BLaER1 treated with 17β-estradiol and CSF1 and Interleukin-3, amounts not matched to agents 10 nM and 100 nM (cell line): ENCODE results near the gene CERS4.

Source experiments
- H3K27ac ChIP-seq, 11 experiments: shearing (Covaris generic); formaldehyde crosslinking; 2 replicates each; pipeline ENCODE4 v1.8.1; 2022
- H3K27me3 ChIP-seq, 11 experiments: shearing (Covaris generic); formaldehyde crosslinking; 2 replicates each; pipeline ENCODE4 v1.8.1; 2022
- H3K36me3 ChIP-seq, 11 experiments: shearing (Covaris generic); formaldehyde crosslinking; 2 replicates each; pipeline ENCODE4 v1.8.1; 2022
- H3K4me1 ChIP-seq, 10 experiments: shearing (Covaris generic); formaldehyde crosslinking; 2 replicates each; pipeline ENCODE4 v1.8.1; 2022
- H3K4me2 ChIP-seq, 11 experiments: shearing (Covaris generic); formaldehyde crosslinking; 2 replicates each; pipeline ENCODE4 v1.8.1; 2022
- H3K4me3 ChIP-seq, 10 experiments: shearing (Covaris generic); formaldehyde crosslinking; 2 replicates each; pipeline ENCODE4 v1.8.1; 2022
- H3K9ac ChIP-seq, 11 experiments: shearing (Covaris generic); formaldehyde crosslinking; 2 replicates each; pipeline ENCODE4 v1.8.1; 2022
- H3K9me3 ChIP-seq, 11 experiments: shearing (Covaris generic); formaldehyde crosslinking; replicated peaks in 1 of 11; 2 replicates each; pipeline ENCODE4 v1.8.1; 2022
- H4K20me1 ChIP-seq, 11 experiments: shearing (Covaris generic); formaldehyde crosslinking; 2 replicates each; pipeline ENCODE4 v1.8.1; 2022
- Cebpa-rat ChIP-seq, 11 experiments: shearing (Covaris generic); IDR thresholded peaks; 2 replicates each; pipeline ENCODE4 v1.8.1; 2022

CERS4 gene

GRCh38 chr19:8208922-8209461, at the start of gene CERS4:
Gene CERS4 (plus strand): TSS chr19:8209370. CDS start chr19:8251077, 41,707 bp downstream.
- peaks cover 7 to 38% (median 29%) of the 10 kb centered on the region in 11 experiments; a peak in 12 of 22 replicates for H4K20me1 ChIP-seq
- H3K27ac ChIP-seq: peak within 1 kb of the TSS; percentile 64 to 87 (median 82)
- peak within 1 kb of the TSS; percentile 76 to 92 (median 87) for H3K9ac ChIP-seq
- no peaks in the 10 kb centered on the region for H3K36me3 ChIP-seq
- H3K4me2 ChIP-seq: peak within 1 kb of the TSS; percentile 90 to 98 (median 94)
- peak within 1 kb of the TSS; percentile 68 to 90 (median 82) for H3K4me3 ChIP-seq
- no peaks in the 10 kb centered on the region for H3K9me3 ChIP-seq
- TF ChIP-seq Cebpa-rat (IDR thresholded peaks at IDR 0.05): no peak
- H3K27me3 ChIP-seq: no peaks in the 10 kb centered on the region
- H3K4me1 ChIP-seq: peaks cover 31 to 81% (median 73%) of the 10 kb centered on the region in 10 experiments

- Histone ChIP-seq H3K27ac (peak overlapping the region in 1 of 11 experiments; percentile 13; a peak in 1 of 22 replicates), H3K9me3 (peaks cover 0 to 6% (median 0%) of the 10 kb centered on the region in 11 experiments; a peak in 3 of 22 replicates), H3K4me1 (peaks cover 0 to 16% (median 8%) of the 10 kb centered on the region in 10 experiments; a peak in 14 of 20 replicates), H3K4me2 (peak overlapping the region in 5 of 11 experiments; percentile 8 to 53 (median 39); a peak in 8 of 22 replicates), H3K27me3 (no peaks in the 10 kb centered on the region), H3K36me3 (no peaks in the 10 kb centered on the region), H4K20me1 (no peaks in the 10 kb centered on the region), H3K9ac (no peak overlapping the region), H3K4me3 (no peak overlapping the region)
- TF ChIP-seq Cebpa-rat (IDR thresholded peaks at IDR 0.05): no peak
These were observed 48.0 kb upstream of the CERS4 start for GRCh38 chr19:8161135-8161646.

GRCh38 chr19:8163759-8164158, 45.4 kb upstream of the CERS4 start:
- no peak overlapping the region for H3K27ac ChIP-seq

GRCh38 chr19:8167985-8168384, 41.2 kb upstream of the CERS4 start:
- no peak for TF ChIP-seq Cebpa-rat (IDR thresholded peaks at IDR 0.05)
- Histone ChIP-seq H3K9ac (no peak overlapping the region), H3K4me2 (no peak overlapping the region)

More at GRCh38 chr19:8163759-8164158, 45.4 kb upstream of the CERS4 start:
- H3K4me3 ChIP-seq: no peak overlapping the region
- no peaks in the 10 kb centered on the region for H4K20me1 ChIP-seq
- no peaks in the 10 kb centered on the region for H3K36me3 ChIP-seq
- H3K9me3 ChIP-seq: peaks cover 0 to 6% (median 0%) of the 10 kb centered on the region in 11 experiments; a peak in 3 of 22 replicates
- H3K9ac ChIP-seq: no peak overlapping the region
- no peaks in the 10 kb centered on the region for H3K27me3 ChIP-seq
- no peak for TF ChIP-seq Cebpa-rat (IDR thresholded peaks at IDR 0.05)
- no peak overlapping the region for H3K4me2 ChIP-seq
- peaks cover 0 to 10% (median 8%) of the 10 kb centered on the region in 10 experiments; a peak in 14 of 20 replicates for H3K4me1 ChIP-seq

GRCh38 chr19:8168537-8168936, 40.6 kb upstream of the CERS4 start:
- H4K20me1 ChIP-seq: no peaks in the 10 kb centered on the region
- no peak overlapping the region for H3K27ac ChIP-seq
- H3K9me3 ChIP-seq: no peaks in the 10 kb centered on the region
- no peak overlapping the region for H3K9ac ChIP-seq
- no peaks in the 10 kb centered on the region for H3K36me3 ChIP-seq
- TF ChIP-seq Cebpa-rat (IDR thresholded peaks at IDR 0.05): no peak
- no peaks in the 10 kb centered on the region; a peak in 1 of 20 replicates for H3K4me1 ChIP-seq
- no peak overlapping the region for H3K4me3 ChIP-seq
- no peak overlapping the region for H3K4me2 ChIP-seq
- H3K27me3 ChIP-seq: no peaks in the 10 kb centered on the region

More at GRCh38 chr19:8167985-8168384, 41.2 kb upstream of the CERS4 start:
- no peaks in the 10 kb centered on the region for H3K36me3 ChIP-seq
- no peaks in the 10 kb centered on the region for H3K9me3 ChIP-seq
- H3K27me3 ChIP-seq: no peaks in the 10 kb centered on the region
- H3K27ac ChIP-seq: no peak overlapping the region
- H3K4me3 ChIP-seq: no peak overlapping the region
- H4K20me1 ChIP-seq: no peaks in the 10 kb centered on the region
- H3K4me1 ChIP-seq: no peaks in the 10 kb centered on the region; a peak in 1 of 20 replicates

- 0 out of 20 replicates have a peak, but pooled peaks cover 0 to 2% (median 0%) of the 10 kb centered on the region in 10 experiments for H3K4me1 ChIP-seq
- H3K9ac ChIP-seq: no peak overlapping the region
- no peak overlapping the region for H3K4me2 ChIP-seq
These were observed 34.5 kb upstream of the CERS4 start for GRCh38 chr19:8174706-8175105.

GRCh38 chr19:8180018-8180417, 29.2 kb upstream of the CERS4 start:
- H3K27me3 ChIP-seq: no peaks in the 10 kb centered on the region
- peaks cover 6 to 41% (median 25%) of the 10 kb centered on the region in 10 experiments; a peak in 18 of 20 replicates for H3K4me1 ChIP-seq
- no peak overlapping the region for H3K4me2 ChIP-seq
- no peak overlapping the region for H3K27ac ChIP-seq
- H3K9me3 ChIP-seq: no peaks in the 10 kb centered on the region
- H4K20me1 ChIP-seq: no peaks in the 10 kb centered on the region
- no peak for TF ChIP-seq Cebpa-rat (IDR thresholded peaks at IDR 0.05)
- H3K9ac ChIP-seq: no peak overlapping the region
- no peak overlapping the region for H3K4me3 ChIP-seq
- no peaks in the 10 kb centered on the region for H3K36me3 ChIP-seq

More at GRCh38 chr19:8174706-8175105, 34.5 kb upstream of the CERS4 start:
- Histone ChIP-seq H3K4me3 (no peak overlapping the region), H3K36me3 (no peaks in the 10 kb centered on the region), H3K27me3 (no peaks in the 10 kb centered on the region), H4K20me1 (no peaks in the 10 kb centered on the region), H3K27ac (no peak overlapping the region), H3K9me3 (no peaks in the 10 kb centered on the region)
- no peak for TF ChIP-seq Cebpa-rat (IDR thresholded peaks at IDR 0.05)

- Histone ChIP-seq H3K4me1 (peaks cover 10 to 56% (median 41%) of the 10 kb centered on the region in 10 experiments; a peak in 19 of 20 replicates), H3K27ac (no peak overlapping the region), H3K36me3 (no peaks in the 10 kb centered on the region), H3K9ac (no peak overlapping the region), H4K20me1 (no peaks in the 10 kb centered on the region), H3K27me3 (no peaks in the 10 kb centered on the region), H3K9me3 (peaks cover 0 to 7% (median 3%) of the 10 kb centered on the region in 11 experiments; a peak in 5 of 22 replicates), H3K4me3 (no peak overlapping the region), H3K4me2 (peak overlapping the region in 2 of 11 experiments; percentile 18 to 43; a peak in 1 of 22 replicates)
- no peak for TF ChIP-seq Cebpa-rat (IDR thresholded peaks at IDR 0.05)
These were observed 24.9 kb upstream of the CERS4 start for GRCh38 chr19:8184274-8184673.

GRCh38 chr19:8185343-8186068, 23.7 kb upstream of the CERS4 start:
- H4K20me1 ChIP-seq: no peaks in the 10 kb centered on the region
- no peak for TF ChIP-seq Cebpa-rat (IDR thresholded peaks at IDR 0.05)
- H3K4me3 ChIP-seq: no peak overlapping the region
- no peak overlapping the region for H3K4me2 ChIP-seq
- no peak overlapping the region for H3K27ac ChIP-seq
- no peak overlapping the region for H3K9ac ChIP-seq
- H3K4me1 ChIP-seq: peaks cover 8 to 48% (median 39%) of the 10 kb centered on the region in 10 experiments; a peak in 19 of 20 replicates
- H3K9me3 ChIP-seq: peaks cover 0 to 7% (median 3%) of the 10 kb centered on the region in 11 experiments; a peak in 5 of 22 replicates
- no peaks in the 10 kb centered on the region for H3K27me3 ChIP-seq
- H3K36me3 ChIP-seq: no peaks in the 10 kb centered on the region
